ENCODE measurements around the gene SIMC1. TPM values are rescaled to one million over a fixed set of nuclear protein-coding genes. Genes with fewer than 3 reads are reported as not detected.

SIMC1 gene
- total and polyA plus RNA-seq, 2 donors (not counting 1 experiment from before 2014, with no cell fraction given): 20.6 to 63.8 TPM

- H3K4me2 ChIP-seq (replicated peaks; ENCODE audit: low read depth, low read length, poor library complexity, severe bottlenecking): no peak overlapping the region
These were observed 131.9 kb downstream of the SIMC1 start for GRCh38 chr5:176369934-176370711.

More at GRCh38 chr5:176369934-176370711, 131.9 kb downstream of the SIMC1 start:
- Histone ChIP-seq H3K4me3 (ENCODE audit: control extremely low read depth in 1 of 5, extremely low read depth in 1 of 5, insufficient read depth in 1 of 5, low read depth in 2 of 5, low read length in 4 of 5) (no peak overlapping the region), H3K27ac (ENCODE audit: low read length in 2 of 2) (no peak overlapping the region), H3K79me2 (ENCODE audit: control insufficient read depth, insufficient read depth, low read length) (no peaks in the 10 kb centered on the region), H3K9me3 (ENCODE audit: control extremely low read depth in 1 of 3, control insufficient read depth in 2 of 3, insufficient read depth in 1 of 3, low read length in 2 of 3) (peaks cover 0 to 3% (median 0%) of the 10 kb centered on the region in 3 donors), H3K27me3 (replicated peaks in 1 of 4; ENCODE audit: control extremely low read depth in 1 of 4, control insufficient read depth in 3 of 4, insufficient read depth in 4 of 4, low read length in 3 of 4) (no peaks in the 10 kb centered on the region), H3K36me3 (replicated peaks in 1 of 2; ENCODE audit: control extremely low read depth in 1 of 2, control insufficient read depth in 1 of 2, extremely low read depth in 1 of 2, insufficient read depth in 2 of 2, low read length in 1 of 2) (peaks cover 0 to 15% of the 10 kb centered on the region in 2 experiments), H3K9ac (ENCODE audit: low read length) (no peak overlapping the region), H4K20me1 (ENCODE audit: control insufficient read depth, insufficient read depth, low read length, poor library complexity, severe bottlenecking) (no peaks in the 10 kb centered on the region), H3K4me1 (ENCODE audit: control insufficient read depth in 2 of 2, insufficient read depth in 2 of 2, low read length in 2 of 2) (peaks cover 12 to 15% of the 10 kb centered on the region in 2 donors), H2AFZ (ENCODE audit: insufficient read depth, low read depth, low read length, poor library complexity, severe bottlenecking) (no peak overlapping the region)
- POLR2A ChIA-PET: no interaction called here
- no peaks in the 10 kb centered on the region for H3K9me3 Mint-ChIP-seq (ENCODE audit: insufficient read depth)
- ATAC-seq (ENCODE audit: low read depth): no peak
- CTCF ChIA-PET: interaction anchor here (0.6 to 1.4 kb wide), 3 partner anchors 8 to 676 kb away, joined by 3 to 6 read pairs (median 4); partner anchors contain the start of gene KIAA1191
- H3K27ac Mint-ChIP-seq: no peak overlapping the region
- intact Hi-C loops (cut with micrococcal nuclease): no loop called here
- 100% methylated on average over 2 of the region's 8 CpGs for WGBS (ENCODE audit: insufficient coverage)
- H3K4me3 Mint-ChIP-seq: no peak overlapping the region
- H3K27me3 Mint-ChIP-seq: no peaks in the 10 kb centered on the region
- DNase-seq: no peak
- TF ChIP-seq CTCF (IDR thresholded peaks at IDR 0.05): no peak
- TF ChIP-seq EZH2 (IDR thresholded peaks at IDR 0.05; ENCODE audit: borderline replicate concordance, insufficient read depth, low read depth, low read length, poor library complexity, severe bottlenecking): no peak
- peaks cover 18% of the 10 kb centered on the region for H3K4me1 Mint-ChIP-seq
